Measurements from ENCODE around the gene SIN3A.

SIN3A gene

GRCh38 chr15:75468913-75469598, 17.6 kb upstream of the SIN3A start:
- TF ChIP-seq, protein P1, sequence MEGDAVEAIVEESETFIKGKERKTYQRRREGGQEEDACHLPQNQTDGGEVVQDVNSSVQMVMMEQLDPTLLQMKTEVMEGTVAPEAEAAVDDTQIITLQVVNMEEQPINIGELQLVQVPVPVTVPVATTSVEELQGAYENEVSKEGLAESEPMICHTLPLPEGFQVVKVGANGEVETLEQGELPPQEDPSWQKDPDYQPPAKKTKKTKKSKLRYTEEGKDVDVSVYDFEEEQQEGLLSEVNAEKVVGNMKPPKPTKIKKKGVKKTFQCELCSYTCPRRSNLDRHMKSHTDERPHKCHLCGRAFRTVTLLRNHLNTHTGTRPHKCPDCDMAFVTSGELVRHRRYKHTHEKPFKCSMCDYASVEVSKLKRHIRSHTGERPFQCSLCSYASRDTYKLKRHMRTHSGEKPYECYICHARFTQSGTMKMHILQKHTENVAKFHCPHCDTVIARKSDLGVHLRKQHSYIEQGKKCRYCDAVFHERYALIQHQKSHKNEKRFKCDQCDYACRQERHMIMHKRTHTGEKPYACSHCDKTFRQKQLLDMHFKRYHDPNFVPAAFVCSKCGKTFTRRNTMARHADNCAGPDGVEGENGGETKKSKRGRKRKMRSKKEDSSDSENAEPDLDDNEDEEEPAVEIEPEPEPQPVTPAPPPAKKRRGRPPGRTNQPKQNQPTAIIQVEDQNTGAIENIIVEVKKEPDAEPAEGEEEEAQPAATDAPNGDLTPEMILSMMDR (IDR thresholded peaks at IDR 0.05; ENCODE audit: control insufficient read depth, insufficient read depth, low read depth, low read length, missing control alignments): no peak
- DNase-seq (ENCODE audit: low read depth): no peak
- no peak overlapping the region for H3K4me3 ChIP-seq (ENCODE audit: control insufficient read depth, low read depth, low read length)

GRCh38 chr15:75460646-75461045, 9.2 kb upstream of the SIN3A start:
- no peak for DNase-seq (ENCODE audit: low read depth)
- no peak overlapping the region for H3K4me3 ChIP-seq (ENCODE audit: control insufficient read depth, low read depth, low read length)
- TF ChIP-seq, protein P1 (IDR thresholded peaks at IDR 0.05; ENCODE audit: control insufficient read depth, insufficient read depth, low read depth, low read length, missing control alignments): no peak

- no peak for DNase-seq (ENCODE audit: low read depth)
- H3K4me3 ChIP-seq (ENCODE audit: control insufficient read depth, low read depth, low read length): no peak overlapping the region
- TF ChIP-seq, protein P1 (IDR thresholded peaks at IDR 0.05; ENCODE audit: control insufficient read depth, insufficient read depth, low read depth, low read length, missing control alignments): no peak
Observed at GRCh38 chr15:75459581-75459980, 8.1 kb upstream of the SIN3A start.

- H3K4me3 ChIP-seq (ENCODE audit: control insufficient read depth, low read depth, low read length): peak overlapping the region; percentile 67
- no peak for DNase-seq (ENCODE audit: low read depth)
- TF ChIP-seq, protein P1 (IDR thresholded peaks at IDR 0.05; ENCODE audit: control insufficient read depth, insufficient read depth, low read depth, low read length, missing control alignments): no peak
Observed at GRCh38 chr15:75456710-75457109, 5.2 kb upstream of the SIN3A start.

DNA sequence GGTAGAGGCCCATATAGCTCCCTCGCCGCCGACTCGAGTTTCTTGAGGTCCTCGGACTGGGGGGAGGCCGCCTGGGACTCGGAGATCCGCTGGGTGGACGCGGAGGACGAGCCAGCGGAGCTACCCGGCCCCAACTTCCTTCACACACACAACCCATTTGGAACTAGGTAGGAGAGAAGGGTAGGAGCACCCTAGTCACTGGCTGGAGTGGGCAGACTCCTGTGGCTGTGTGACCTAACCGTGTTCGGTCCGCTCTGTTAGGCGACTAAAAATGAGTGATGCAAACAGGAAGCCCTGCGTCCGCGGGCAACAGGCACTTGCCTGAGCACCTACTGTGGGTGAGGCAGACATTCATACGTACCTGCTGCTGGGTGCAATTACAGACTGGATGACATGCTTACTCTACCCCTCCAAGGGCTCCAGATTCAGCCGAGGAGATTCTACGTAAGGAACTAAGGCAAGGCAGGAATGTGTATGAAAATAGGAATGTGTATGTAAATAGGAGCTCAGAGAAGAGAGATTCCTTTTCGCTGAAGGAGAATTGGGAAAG, 4.6 kb upstream of the SIN3A start:
- H3K4me3 ChIP-seq (ENCODE audit: control insufficient read depth, low read depth, low read length): peak overlapping the region; percentile 67
- DNase-seq (ENCODE audit: low read depth): no peak
- TF ChIP-seq, protein P1 (IDR thresholded peaks at IDR 0.05; ENCODE audit: control insufficient read depth, insufficient read depth, low read depth, low read length, missing control alignments): no peak

DNA sequence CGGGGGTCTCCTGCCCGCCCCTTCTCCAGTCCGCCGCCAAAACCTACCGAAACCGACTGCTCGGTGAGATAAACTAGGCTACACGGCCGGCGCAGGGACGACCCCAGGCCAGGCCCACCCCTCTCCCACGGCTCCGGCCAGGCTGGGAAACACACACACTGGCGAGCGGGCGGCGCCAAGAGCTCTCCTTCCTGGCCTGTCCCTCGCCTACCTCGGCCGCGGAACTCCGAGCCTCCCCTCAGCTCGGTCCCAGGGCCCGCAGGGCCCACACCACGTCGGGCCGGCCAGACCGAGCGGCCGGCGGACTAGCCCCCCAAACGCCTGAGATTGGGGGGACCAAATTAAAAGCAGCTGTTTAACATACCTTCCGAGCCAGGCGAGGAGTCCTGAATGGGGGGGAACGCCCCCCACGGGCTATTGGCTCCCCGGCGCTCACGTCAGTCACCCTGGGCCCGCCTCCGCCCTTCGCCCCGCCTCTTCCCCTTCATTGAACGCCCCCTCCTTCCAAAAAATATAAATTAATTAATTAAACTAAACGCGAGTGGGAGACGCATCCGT, 4.0 kb upstream of the SIN3A start:
- DNase-seq (ENCODE audit: low read depth): no peak
- TF ChIP-seq, protein P1 (IDR thresholded peaks at IDR 0.05; ENCODE audit: control insufficient read depth, insufficient read depth, low read depth, low read length, missing control alignments): no peak

More for the DNA sequence above, 4.0 kb upstream of the SIN3A start:
- peak overlapping the region; percentile 67 for H3K4me3 ChIP-seq (ENCODE audit: control insufficient read depth, low read depth, low read length)

Measured in AG09309 (cell line).